ENCODE measurements around the gene G0S2. TPM values are rescaled to one million over a fixed set of nuclear protein-coding genes. Genes with fewer than 3 reads are reported as not detected.
A peak's percentile ranks its signal among the peaks of the same experiment; 100 is the strongest.

G0S2 gene
- total and polyA plus RNA-seq, 9 of the 15 experiments (the other 6 are each of a cell fraction or from before 2014, with no cell fraction given): 0.18 to 65.6 (median 11.4) TPM

GRCh38 chr1:209692745-209693504, 17.7 kb downstream of the G0S2 start (continued):
- TF ChIP-seq, protein P1, sequence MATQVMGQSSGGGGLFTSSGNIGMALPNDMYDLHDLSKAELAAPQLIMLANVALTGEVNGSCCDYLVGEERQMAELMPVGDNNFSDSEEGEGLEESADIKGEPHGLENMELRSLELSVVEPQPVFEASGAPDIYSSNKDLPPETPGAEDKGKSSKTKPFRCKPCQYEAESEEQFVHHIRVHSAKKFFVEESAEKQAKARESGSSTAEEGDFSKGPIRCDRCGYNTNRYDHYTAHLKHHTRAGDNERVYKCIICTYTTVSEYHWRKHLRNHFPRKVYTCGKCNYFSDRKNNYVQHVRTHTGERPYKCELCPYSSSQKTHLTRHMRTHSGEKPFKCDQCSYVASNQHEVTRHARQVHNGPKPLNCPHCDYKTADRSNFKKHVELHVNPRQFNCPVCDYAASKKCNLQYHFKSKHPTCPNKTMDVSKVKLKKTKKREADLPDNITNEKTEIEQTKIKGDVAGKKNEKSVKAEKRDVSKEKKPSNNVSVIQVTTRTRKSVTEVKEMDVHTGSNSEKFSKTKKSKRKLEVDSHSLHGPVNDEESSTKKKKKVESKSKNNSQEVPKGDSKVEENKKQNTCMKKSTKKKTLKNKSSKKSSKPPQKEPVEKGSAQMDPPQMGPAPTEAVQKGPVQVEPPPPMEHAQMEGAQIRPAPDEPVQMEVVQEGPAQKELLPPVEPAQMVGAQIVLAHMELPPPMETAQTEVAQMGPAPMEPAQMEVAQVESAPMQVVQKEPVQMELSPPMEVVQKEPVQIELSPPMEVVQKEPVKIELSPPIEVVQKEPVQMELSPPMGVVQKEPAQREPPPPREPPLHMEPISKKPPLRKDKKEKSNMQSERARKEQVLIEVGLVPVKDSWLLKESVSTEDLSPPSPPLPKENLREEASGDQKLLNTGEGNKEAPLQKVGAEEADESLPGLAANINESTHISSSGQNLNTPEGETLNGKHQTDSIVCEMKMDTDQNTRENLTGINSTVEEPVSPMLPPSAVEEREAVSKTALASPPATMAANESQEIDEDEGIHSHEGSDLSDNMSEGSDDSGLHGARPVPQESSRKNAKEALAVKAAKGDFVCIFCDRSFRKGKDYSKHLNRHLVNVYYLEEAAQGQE (IDR thresholded peaks at IDR 0.05; ENCODE audit: borderline replicate concordance): peak; percentile 96
- TF ChIP-seq, protein P1 (CRISPR knock-in tag; IDR thresholded peaks at IDR 0.05; ENCODE audit: low read depth): no peak
- TF ChIP-seq KAT8 (IDR thresholded peaks at IDR 0.05; ENCODE audit: low read depth) (no peak), ARNT (IDR thresholded peaks at IDR 0.05) (0 out of 4 replicates have a peak, but pooled peaks of 1 of the 2 experiments have one; percentile 26), ADNP (tag; IDR thresholded peaks at IDR 0.05) (no peak), ZBTB40 (IDR thresholded peaks at IDR 0.05) (no peak), ZBTB40 (CRISPR knock-in tag; IDR thresholded peaks at IDR 0.05) (no peak), CREBBP (IDR thresholded peaks at IDR 0.05; ENCODE audit: low read depth, low read length) (no peak)
- TF ChIP-seq, protein P2, sequence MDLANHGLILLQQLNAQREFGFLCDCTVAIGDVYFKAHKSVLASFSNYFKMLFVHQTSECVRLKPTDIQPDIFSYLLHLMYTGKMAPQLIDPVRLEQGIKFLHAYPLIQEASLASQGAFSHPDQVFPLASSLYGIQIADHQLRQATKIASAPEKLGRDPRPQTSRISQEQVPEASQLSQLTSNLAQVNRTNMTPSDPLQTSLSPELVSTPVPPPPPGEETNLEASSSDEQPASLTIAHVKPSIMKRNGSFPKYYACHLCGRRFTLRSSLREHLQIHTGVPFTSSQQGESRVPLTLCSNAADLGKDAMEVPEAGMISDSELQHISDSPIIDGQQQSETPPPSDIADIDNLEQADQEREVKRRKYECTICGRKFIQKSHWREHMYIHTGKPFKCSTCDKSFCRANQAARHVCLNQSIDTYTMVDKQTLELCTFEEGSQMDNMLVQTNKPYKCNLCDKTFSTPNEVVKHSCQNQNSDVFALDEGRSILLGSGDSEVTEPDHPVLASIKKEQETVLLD (IDR thresholded peaks at IDR 0.05): no peak

All from K562 (cell line).